Kidney (tissue), 14 donors: Measurements from ENCODE around the gene SUN2. TPM values are rescaled to one million over a fixed set of nuclear protein-coding genes. Genes with fewer than 3 reads are reported as not detected.

Experiments
- DNase-seq, 5 donors: peaks; one replicate each; pipeline ENCODE4 v3.0.0-alpha.2; 2013 to 2020
- FAIRE-seq: peaks from 2 replicates; lab custom pipeline; 2012; peaks lifted over from hg19 to GRCh38; lab: Jason Lieb, UNC
- H3K27ac ChIP-seq, 2 donors: one replicate each; pipeline ENCODE4 v1.7.0; 2013; ENCODE audit warnings: low read depth in 2 of 2, low read length in 2 of 2, inconsistent platforms in 1 of 2
- H3K27me3 ChIP-seq: one replicate; pipeline ENCODE4 v1.7.1; 2013; ENCODE audit warnings: low read length, inconsistent platforms; ENCODE audit not compliant: control insufficient read depth, insufficient read depth
- H3K36me3 ChIP-seq, 3 donors: one replicate each; pipeline versions ENCODE4 v1.7.0 to v1.7.1; 2013; ENCODE audit warnings: low read length in 3 of 3, control low read depth in 1 of 3, inconsistent platforms in 1 of 3; ENCODE audit not compliant: insufficient read depth in 3 of 3, control insufficient read depth in 2 of 3
- H3K4me1 ChIP-seq, 3 donors: one replicate each; pipeline versions ENCODE4 v1.7.0 to v1.7.1; 2013; ENCODE audit warnings: low read length in 3 of 3, inconsistent platforms in 1 of 3, low read depth in 1 of 3; ENCODE audit not compliant: control insufficient read depth in 2 of 3, insufficient read depth in 2 of 3
- H3K4me3 ChIP-seq, 3 donors: one replicate each; pipeline versions ENCODE4 v1.7.0 to v1.8.1; 2013; ENCODE audit warnings: low read length in 3 of 3, control low read depth in 1 of 3, inconsistent platforms in 1 of 3
- H3K9ac ChIP-seq, 3 donors: one replicate each; pipeline versions ENCODE4 v1.7.0 to v1.7.1; 2013; ENCODE audit warnings: low read length in 3 of 3, control low read depth in 1 of 3, inconsistent platforms in 1 of 3
- H3K9me3 ChIP-seq, 3 donors: one replicate each; pipeline versions ENCODE4 v1.7.0 to v1.7.1; 2013; ENCODE audit warnings: low read length in 3 of 3, control low read depth in 1 of 3, inconsistent platforms in 1 of 3; ENCODE audit not compliant: control insufficient read depth in 2 of 3, insufficient read depth in 1 of 3
- CTCF ChIP-seq: IDR thresholded peaks from 3 replicates; pipeline ENCODE4 v1.5.1; 2012; ENCODE audit warnings: mild to moderate bottlenecking, moderate library complexity, borderline replicate concordance; ENCODE audit not compliant: insufficient read depth; ENCODE audit errors: extremely low read depth
- intact Hi-C: fragments of 100-400 bp; cut with DNase I; formaldehyde crosslinking; loops from one replicate; pipeline ENCODE4 v1.11.1; 2022
- polyA plus RNA-seq: library from polyadenylated mRNA; stranded (reverse); fragments of 350-450 nt; fragmentation: Illumina TruSeq; extraction: RNeasy Lipid Tissue Mini Kit (QIAGEN cat#74804); gene quantifications from one replicate; pipeline ENCODE4 v1.2.3, GENCODE V29; 2014; ENCODE audit warnings: low read depth, low replicate concordance; ENCODE audit not compliant: insufficient read depth
- total RNA-seq: library from RNA; stranded (reverse); fragmentation: NEBNext Ultra II Directional; extraction: Animal tissue kit (Norgen Biotek cat#: 25700); gene quantifications from one replicate; pipeline ENCODE4 v1.2.1, GENCODE V29; 2021
- donor health status: control.
- donor health status: control.
- donor health status: control.
- donor health status: control.
- donor health status: control.
- donor health status: DM: yes; HTN: yes; CAD: no.
- donor health status: Normal renal cell carcinoma (clear cell type).

SUN2 gene
- total and polyA plus RNA-seq, 2 donors from 2014 or later: 41.7 to 199 TPM

GRCh38 chr22:38700789-38701628 is 54.8 kb downstream of the SUN2 start, which contains the start of gene JOSD1:
Gene JOSD1 (minus strand): TSS chr22:38700943. CDS start chr22:38699987, 956 bp downstream.
- H3K9me3 ChIP-seq: no peaks in the 10 kb centered on the region
- no peak for TF ChIP-seq CTCF
- peak within 1 kb of the TSS; percentile 80 to 85 (median 84) for H3K4me3 ChIP-seq
- peak within 1 kb of the TSS; percentile 56 to 95 (median 94) for H3K9ac ChIP-seq
- no peaks in the 10 kb centered on the region for H3K27me3 ChIP-seq
- no peaks in the 10 kb centered on the region for H3K36me3 ChIP-seq
- FAIRE-seq (no peak), DNase-seq (peak; percentile 94 to 98 (median 96))
- H3K27ac ChIP-seq: peak within 1 kb of the TSS; percentile 92 to 97
- intact Hi-C loops: no loop called here
- H3K4me1 ChIP-seq: peaks cover 8 to 36% (median 25%) of the 10 kb centered on the region in 3 donors

- Histone ChIP-seq H3K9me3 (no peaks in the 10 kb centered on the region), H3K4me3 (peak overlapping the region; percentile 80 to 85 (median 84)), H3K4me1 (peaks cover 8 to 36% (median 25%) of the 10 kb centered on the region in 3 donors), H3K27me3 (no peaks in the 10 kb centered on the region), H3K36me3 (no peaks in the 10 kb centered on the region), H3K27ac (peak overlapping the region; percentile 92 to 97), H3K9ac (peak overlapping the region; percentile 13 to 95 (median 94))
- intact Hi-C loops: no loop called here
- no peak for TF ChIP-seq CTCF
- DNase-seq (peak in 1 of 5 donors; percentile 93), FAIRE-seq (no peak)
These were observed 55.5 kb downstream of the SUN2 start for GRCh38 chr22:38700270-38700788.

- H3K27ac ChIP-seq: peak overlapping the region; percentile 92 to 97
These were observed 56.0 kb downstream of the SUN2 start for GRCh38 chr22:38699784-38700183.

More at GRCh38 chr22:38699784-38700183, 56.0 kb downstream of the SUN2 start:
- Histone ChIP-seq H3K4me3 (peak overlapping the region; percentile 53 to 84 (median 80)), H3K36me3 (no peaks in the 10 kb centered on the region), H3K27me3 (no peaks in the 10 kb centered on the region), H3K4me1 (peaks cover 8 to 33% (median 27%) of the 10 kb centered on the region in 3 donors), H3K9ac (peak overlapping the region; percentile 13 to 95 (median 61)), H3K9me3 (no peaks in the 10 kb centered on the region)
- no peak for TF ChIP-seq CTCF
- DNase-seq (peak in 2 of 5 donors; percentile 58 to 69), FAIRE-seq (no peak)
- intact Hi-C loops: no loop called here
